Right forelimb (tissue), 1 donor: ENCODE data around the gene RADIL.

ENCODE experiments used
- DNase-seq: peaks from one replicate; pipeline ENCODE4 v3.0.0-alpha.2; 2018

The RADIL gene

DNA sequence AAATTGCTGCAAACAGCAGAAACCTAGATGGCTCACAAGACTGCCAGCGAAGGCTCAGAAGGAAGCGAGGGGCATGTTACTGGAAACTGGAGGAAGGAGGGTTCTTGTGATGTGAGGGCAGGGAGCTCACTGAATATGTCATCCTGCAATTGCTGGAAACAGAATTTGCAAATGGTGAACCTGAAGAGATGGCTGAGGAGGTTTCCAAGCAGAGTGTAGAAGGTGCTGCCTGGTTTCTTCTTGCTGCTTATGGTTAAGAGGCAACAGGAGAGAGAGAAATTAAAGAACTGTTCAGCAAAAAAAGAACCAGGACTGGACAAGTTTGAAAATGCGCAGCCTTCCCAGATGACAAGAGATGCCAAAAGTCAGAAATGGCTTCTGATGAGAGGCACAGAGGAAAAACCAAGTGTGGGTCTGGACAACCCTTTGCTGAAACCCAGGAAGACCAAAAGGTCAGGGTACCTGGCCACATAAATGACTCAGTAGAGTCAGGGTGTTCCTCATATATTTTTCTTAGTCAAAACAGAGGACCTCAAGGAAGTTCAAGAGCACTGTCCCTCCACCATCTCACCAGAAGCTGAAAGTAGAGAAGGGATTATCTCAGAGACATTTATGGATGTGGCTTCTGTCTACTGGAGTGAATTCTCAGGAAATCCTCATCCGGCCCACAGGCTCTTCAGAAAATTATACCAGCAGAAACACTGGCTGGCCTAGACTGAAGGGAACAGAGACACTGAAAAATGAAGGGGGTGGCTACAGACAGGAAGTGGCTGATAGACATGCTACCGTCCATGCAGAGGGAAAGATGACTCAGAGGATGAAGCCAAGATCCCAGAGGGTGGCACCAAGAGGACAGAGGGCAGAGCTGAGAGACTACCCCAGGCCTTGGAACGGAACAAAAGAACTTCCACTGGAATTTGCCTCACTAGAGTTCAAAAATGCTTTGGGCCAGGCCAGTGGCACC is 31.8 kb downstream of the RADIL start:
- no peak for DNase-seq

DNA sequence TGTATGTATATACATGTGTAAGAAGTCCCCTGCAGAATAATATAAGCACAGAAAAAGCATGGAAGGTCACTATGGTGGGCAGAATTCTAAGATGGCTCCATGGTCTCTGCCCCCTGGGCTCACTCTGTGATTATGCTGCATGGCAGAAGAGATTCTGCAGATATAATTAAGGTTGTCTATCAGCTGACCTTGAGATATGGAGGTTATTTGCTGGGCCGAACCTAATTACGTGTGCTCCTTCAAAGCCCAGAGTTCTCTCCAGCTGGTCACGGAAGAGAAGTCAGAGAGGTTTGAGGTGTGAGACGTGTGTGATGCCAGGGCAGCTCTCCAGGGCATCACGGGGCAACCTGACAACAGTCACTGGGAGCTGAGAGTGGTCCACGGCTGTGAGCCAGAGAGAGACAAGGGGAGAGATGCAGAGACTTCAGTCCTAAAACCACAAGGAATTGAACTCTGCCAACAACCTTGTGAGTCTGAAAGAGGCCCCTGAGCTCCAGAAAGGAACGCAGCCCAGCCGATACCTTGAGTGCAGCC is 33.2 kb downstream of the RADIL start:
- DNase-seq, result no peak

DNA sequence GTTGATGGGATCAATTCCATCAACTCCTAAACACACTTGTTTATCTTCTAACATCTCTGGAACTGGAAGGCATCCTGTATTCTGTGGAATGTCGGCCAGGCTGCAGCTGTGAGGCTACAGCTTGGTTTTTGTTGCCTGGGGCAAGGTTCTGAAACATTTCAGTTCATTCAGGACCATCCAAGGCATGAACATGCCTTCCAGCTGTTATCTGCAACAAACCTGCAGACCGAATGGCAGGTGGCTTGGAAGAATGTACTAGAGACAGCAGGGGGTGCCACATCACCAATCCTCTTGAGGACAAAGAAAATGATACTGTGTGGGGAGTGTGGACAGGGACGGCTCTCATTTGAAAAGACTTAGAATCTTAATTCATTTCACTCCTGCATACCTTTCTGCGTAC is 34.1 kb downstream of the RADIL start:
- no peak for DNase-seq

DNA sequence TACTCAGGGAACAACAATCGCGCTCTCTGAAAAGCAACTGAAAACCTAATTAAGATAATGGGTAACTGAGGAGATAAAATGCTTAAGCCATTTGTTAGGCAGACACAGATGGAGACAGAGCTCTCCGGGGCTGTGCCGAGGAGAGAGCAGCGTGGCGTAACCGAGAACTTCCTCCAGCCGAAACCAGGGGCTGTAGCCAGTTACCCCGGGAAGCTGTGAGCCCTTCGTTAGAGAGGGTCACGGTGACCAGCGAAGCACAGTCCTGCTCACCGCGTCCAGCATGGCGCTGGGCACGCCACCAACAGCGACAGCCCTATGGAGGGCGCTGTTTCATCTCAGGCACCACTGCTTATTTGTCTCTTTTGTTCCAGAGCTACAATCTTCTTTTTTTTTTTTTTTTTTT is 37.8 kb downstream of the RADIL start:
- DNase-seq, result no peak

DNA sequence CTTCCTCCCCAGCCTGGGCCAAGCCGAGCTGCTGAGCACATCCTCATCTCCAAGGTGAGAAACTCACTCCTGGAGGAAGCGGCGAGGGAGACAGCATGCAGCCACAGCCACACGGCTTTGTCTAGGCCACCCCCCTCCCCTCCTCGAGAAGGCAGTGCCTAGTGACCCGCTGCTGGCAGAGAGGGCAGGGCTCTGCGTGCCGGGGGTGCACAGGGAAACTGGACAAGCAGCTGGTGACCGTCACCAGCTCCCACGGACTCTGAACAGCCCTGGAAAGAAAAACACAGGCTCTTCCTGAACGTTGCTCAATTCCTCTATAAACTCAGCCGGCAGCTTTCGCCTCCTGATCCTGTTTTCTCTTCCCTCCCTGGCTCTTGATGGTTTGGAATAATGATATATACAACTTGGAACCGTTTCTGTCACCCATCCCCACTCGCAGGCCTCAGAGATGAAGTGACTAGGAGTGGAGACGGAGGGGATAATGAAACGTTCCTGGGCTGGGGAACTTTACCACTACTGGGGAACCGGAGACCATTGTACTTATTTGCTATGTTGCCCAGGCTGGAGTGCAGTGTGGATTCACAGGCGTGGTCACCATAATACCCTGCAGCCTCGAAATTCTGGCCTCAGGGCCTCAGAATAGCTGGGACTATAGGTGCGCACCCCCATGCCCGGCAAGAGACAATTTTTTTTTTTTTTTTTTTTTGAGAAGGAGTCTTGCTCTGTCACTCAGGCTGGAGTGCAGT is 41.0 kb downstream of the RADIL start:
- no peak for DNase-seq

DNA sequence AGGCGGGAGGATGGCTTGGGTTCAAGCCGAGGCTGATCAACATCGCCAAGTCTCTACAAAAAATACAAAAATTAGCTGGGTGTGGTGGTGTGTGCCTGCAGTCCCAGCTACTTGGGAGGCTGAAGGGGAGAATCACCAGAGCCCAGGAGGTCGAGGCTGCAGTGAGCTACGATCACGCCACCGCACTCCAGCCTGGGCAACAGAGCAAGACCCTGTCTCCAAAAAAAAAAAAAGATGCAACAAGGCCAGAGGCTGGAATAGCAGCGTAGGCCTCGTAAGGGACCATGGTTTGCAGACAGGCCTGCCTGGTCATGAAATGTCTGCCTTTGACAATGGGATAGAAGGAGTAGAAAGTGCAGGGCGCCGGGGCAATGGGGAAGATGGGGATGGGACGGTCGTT is 41.7 kb downstream of the RADIL start:
- DNase-seq, result no peak

DNA sequence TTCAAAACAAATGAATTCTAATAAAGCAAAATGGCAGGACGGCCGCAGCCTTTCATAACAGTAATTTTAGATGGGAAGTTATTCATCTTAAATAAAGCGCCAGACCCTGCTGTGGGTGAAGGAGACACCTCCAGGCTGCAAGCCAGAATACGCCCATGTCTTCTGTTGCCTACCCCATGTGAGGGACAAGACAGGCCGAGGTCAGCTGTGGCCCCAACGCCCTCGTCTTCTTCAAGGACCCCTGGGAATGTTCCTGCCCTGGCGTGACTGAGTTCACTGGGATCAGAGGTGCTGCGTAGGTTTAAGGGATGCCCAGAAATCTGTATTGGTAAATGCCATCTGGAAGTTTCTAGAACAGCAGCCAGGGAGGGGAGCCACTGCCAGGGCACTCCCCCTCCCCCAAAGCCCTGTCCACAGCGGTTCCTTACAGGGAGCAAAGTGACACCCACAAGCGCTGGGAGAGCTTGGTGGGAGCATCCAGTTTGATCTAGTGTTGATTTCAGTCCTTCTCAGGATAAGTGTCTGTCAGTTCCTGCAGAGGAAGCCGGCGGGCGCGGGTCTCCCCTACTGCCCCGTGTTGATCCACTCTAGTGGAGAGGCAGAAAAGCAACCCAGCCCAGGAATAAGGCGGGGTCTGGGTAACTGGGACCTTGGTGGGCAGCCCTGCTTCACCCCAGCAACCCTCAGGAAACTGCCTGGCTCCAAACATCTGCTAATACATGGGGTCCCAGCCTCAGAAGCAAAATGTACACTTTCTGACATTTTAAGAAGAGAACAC is 42.3 kb downstream of the RADIL start:
- DNase-seq, result no peak

DNA sequence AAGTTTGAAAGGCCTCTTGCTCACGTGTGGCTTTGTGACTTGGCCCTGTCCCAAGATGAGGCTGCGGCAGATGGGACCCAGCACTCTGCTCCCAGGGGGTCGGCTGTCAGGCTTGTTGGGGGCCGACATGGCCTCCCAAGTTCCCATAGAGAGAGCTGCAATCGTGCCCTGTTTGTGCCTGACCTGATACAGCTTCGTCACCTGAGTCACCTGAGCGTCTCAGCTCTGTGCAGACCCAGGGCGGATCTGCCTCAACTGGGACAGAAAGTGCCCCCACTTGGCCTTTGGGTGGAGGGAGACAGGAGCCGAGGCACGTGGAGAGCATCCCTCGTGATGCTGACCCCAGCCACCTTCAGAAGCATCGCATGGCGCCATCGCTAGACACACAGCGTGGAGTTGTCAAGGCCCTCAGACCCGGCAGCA is 43.4 kb downstream of the RADIL start:
- no peak for DNase-seq

DNA sequence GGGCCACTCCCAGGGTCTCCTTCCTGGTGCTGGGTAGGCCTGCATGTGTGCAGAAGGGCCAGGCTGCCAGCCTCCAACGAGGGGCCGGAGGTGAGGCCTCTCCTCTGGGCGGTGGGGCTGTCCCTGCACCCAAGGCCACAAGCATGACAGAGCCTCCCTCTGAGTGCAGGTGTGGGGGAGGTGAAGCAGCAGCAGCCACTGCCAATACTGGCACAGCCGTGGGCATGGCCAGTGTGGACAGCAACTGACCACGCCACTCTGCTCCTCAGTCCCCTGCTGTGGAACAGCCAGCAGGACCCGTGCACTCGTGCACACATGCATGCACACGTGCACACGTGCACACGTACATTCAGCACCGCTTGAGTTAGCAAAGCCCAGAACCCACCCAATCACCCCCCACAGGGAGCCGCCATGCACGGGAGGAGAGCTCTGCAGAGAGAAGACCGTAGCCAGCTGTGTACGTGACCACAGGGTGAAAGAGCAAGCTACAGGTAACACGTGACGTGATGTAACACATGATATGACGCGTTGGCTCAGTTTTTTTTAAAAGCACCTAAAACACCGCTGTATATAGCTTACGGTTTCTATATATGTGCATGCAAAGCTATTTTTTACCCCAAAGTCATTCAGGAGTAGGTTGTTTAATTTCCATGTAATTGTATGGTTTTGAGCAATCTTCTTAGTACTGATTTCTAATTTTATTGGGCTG is 44.7 kb downstream of the RADIL start:
- DNase-seq, result no peak

DNA sequence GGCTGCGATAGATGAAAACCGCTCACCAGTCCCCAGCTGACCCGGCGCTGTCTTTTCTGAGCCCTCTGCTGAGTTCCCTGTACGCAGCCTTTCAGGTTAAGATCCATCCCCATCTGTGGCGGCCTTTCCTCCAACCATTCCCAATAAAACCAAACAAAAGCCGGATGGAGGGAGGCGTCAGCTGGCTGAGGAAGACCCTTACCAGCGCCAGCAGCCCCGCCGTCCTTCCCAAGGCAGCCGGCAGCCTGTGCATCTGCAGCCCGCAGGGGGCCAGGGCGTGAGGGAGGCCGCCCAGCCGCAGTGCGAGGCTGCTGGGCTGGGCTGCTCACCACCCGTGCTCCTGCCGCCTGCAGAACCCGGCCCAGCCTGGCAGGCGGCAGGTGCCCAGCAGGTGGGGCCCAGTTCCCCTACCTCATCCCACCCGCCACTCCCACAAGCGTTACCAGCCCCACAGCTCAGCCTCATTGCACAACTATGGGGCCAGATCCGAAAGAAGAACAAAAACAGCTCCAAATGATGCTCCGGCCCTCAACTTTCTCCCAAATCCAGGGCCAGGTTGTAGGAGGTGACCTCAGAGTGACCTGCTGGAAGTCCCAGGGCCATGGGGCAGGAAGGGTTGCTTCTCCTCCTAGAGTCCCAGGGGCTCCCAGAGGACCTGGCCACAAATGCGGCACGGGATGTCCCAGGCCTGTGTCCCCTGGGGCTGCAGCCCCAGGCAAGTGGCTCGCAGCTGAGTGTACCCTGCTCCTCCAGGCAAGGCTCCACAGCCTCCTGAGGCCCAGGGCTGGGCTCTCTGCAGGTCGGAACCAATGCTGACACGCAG is 45.5 kb downstream of the RADIL start:
- no peak for DNase-seq

DNA sequence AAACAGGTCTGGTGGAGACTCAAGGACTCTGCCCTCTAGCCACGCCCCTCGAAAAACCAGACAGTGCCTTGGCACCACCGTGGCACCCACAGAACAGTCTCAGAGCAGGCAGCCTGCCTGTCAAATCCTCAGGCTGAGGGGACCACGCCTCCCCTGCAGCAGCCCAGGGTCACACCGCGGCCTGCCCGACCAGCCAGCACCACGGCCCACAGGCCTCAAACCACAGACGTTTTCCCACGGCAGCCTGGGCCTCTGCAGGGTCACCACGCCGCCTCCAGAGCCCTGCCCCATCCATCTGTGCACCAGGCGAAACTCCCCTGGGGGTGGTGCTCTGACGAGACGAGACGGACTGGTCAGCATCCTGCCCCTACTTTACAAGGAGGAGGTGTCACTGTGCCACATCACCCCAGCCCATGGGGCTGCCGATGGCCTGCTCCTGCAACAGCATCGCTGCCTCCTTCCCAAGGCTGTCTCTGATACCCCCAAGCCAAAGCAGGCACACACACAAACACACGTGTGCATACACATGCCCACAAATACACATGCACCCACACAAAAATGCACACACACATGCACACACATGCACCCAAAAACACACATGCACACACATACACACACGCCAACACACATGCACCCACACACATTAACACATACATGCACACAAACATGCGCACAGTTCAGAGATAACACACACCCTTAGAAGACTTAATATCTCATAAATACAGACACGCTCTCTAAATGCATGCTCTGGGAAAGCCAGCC is 46.3 kb downstream of the RADIL start:
- DNase-seq, result no peak

DNA sequence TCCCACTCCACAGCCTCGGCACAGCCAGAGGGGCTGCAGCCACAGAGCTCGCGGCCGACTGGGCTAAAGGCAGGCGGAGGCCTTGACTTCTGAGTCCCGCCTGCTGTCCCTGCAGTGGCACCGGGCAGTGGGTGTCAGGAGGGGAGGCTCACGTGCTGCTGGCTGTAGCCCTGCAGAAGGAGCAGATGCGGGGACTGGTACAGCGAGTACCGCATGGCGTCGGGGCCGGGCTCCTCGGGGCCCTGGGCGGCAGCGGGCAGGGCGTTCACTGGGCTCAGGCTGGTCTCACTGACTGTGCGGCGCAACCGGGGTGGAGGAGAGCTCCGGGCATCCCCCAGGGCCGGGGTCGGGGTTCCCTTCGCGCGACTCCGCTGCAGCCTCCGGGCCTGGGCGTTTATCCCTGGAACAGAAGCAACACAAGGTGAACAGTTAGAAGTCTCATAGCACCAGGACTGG is 47.3 kb downstream of the RADIL start:
- no peak for DNase-seq

DNA sequence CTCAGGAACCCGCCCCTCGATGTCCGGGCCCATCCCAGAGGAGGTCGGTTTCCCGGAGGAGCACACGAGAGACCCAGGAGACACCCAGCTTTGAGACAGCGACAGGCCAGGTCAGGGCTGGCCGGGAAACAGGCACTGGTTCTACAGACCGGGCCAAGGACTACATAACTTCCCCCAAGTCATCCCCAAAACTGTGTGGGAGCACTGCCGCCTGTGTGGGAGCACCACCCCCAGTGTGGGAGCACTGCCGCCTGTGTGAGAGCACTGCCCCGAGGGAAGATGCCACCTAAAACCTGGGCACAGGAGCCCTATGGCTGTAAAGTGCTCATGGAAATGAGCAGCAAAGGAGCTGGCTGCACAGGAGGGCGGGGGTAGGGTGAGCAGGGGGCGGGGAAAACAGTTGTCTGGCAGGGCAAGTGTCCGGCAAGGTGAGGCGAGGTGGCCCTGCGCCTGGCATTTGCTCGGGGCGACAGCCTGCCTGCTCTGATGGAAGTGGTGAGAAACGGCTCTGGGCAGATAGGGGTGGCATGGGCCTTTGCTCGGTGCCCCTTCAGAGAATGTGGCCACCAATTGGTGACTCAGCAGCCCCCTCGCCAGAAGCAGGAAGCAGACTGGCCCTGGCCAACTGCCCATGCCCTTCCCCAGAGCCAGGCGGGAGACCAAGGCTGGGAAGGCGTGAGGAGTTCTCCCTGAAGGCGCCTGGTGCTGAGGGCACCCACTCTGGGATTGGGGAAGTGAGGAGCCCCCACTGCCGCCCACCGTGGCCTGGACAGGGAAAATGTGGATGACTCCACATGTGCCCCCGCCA is 47.9 kb downstream of the RADIL start:
- DNase-seq, result no peak

DNA sequence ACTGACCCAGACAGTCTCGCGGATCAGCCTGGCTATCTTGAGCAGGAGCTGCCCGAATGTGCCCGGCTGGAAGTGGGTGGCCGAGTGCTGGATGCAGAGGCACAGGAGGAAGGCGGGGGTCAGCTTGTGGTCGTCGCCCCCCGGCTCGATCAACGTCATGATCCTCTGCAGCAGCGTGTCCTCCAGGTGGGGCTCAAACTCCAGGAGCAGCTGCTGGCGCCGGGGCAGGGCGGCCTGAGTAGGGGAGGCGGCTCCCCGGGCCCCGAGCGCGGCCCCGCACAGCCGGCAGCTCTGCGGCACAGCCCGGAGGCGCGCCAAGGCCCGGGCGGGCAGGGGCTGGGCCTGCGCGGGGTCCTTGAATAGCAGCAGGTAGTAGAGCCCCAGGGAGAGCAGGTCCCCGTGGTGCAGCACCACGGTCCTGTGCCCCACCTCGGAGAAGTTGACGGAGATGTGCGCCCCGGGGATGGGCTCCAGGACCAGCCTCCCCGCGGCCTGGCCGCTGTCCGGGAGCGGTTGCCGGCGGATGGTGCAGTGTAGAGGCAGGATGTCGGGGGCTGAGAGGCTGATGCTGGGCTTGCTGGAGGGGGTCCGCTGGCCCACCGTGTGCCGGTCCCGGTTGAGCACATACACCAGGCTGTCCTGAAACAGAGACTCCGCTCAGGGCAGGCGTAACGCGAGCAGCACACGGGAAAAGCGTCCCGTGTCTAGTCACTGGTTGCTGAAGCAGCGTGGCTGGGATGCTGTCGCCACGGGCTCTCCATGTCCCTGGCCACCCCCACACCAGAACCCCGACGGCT is 48.7 kb downstream of the RADIL start:
- DNase-seq, result peak; percentile 26

DNA sequence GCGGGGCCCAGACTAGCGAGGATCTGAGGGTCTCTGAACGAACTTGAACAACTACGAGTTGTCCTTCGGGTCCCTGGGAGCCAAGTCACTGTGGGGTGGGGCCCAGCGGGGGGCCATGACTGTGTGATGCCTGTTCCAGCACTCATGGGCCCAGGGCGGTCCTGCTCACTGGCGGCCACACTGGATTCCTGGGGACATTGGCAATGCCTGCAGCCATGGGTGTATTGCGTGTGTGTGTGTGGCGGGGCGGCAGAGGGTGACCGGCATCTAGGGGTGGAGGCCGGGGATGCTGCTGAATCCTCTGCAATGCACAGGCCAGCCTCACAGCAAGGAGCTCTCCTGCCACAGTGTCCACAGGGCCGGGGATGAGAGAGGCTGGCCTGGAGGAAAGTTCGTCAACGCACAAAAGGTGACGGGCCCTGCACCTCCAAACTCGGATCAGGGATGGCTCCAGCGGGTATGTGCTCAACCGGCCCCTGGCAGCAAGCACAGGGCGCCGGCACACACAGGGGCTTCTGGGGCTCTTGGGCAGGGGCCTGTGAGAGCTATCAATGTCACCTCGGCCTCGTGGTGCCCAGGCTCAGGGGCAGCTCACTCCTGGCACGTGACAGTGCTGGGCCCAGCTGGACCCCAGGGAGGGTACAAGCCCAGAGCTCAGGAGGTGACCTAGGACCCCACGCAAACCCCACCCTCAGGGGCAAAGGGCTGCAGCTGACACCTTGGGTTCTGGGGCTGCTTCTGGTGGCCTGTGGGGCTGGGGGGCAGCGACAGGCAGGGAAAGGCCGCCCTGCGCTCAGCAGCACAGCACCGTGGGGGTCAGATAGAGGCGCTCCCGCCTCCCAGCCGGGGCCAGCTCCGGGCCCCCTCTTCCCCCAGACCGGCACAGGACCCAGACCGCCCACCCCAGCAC is 49.6 kb downstream of the RADIL start:
- no peak for DNase-seq

DNA sequence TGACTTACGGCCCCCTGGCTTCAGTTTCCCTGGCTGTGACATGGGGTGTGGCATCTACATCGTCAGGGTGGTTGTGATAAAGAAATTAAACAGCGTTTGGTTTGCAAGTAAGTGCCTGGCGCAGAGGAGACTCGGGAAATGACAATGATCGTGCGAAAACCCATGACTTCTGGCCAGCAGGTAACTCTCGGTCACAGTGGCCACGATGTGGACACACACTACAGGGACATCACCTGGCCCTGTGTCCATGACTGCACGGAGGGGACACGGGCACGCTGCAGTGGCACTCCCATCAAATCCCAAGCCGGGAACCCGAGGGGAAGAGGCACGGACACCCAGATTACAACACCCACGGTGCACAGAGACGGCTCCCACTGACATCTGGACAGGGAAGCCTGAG is 50.3 kb downstream of the RADIL start:
- DNase-seq, result no peak

DNA sequence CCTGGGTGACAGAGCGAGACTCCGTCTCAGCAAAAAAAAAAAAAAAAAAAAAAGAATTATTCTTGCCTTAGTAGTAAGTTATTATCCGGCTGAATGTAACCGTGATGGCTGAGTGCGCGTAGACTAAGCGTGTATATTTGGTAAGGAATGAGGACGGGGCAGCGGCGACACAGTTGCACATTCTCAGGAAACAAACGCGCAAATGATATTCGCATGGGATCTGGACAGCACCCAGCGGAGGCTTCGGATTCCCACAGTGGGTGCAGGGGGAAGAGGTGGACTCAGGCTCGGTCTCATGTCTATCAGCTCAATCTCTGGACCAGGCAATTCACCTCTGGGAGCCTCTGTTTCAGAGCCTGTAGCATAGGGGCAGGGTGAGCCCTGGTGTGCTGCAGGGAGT is 50.8 kb downstream of the RADIL start:
- DNase-seq, result no peak
